GM21786 (cell line): ENCODE measurements around the gene ADAM19.
A peak's percentile ranks its signal among the peaks of the same experiment; 100 is the strongest.

Experiments
- ATAC-seq: cut with Tn5 transposase; IDR thresholded peaks from one replicate; pipeline ENCODE4 v1.9.1; 2021; ENCODE audit not compliant: unreplicated experiment

ADAM19 gene

DNA sequence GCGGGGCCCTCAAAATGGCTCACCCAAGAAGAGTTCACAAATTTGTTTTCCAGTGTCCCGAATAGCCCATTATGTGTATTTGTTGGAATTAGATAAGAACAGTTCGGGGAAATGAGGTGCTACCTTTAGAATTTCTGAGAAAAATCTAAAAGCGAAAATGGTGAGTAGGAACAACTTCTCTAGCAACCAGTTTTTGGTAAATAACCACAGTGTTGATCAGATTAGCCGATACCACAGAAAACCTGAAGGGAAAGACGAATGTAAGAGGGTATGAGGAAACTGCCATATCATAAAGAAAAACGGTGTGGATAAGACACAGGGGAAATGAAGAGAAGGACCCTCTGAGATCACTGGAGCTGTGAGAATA lies 31.0 kb downstream of the ADAM19 start:
- no peak for ATAC-seq

DNA sequence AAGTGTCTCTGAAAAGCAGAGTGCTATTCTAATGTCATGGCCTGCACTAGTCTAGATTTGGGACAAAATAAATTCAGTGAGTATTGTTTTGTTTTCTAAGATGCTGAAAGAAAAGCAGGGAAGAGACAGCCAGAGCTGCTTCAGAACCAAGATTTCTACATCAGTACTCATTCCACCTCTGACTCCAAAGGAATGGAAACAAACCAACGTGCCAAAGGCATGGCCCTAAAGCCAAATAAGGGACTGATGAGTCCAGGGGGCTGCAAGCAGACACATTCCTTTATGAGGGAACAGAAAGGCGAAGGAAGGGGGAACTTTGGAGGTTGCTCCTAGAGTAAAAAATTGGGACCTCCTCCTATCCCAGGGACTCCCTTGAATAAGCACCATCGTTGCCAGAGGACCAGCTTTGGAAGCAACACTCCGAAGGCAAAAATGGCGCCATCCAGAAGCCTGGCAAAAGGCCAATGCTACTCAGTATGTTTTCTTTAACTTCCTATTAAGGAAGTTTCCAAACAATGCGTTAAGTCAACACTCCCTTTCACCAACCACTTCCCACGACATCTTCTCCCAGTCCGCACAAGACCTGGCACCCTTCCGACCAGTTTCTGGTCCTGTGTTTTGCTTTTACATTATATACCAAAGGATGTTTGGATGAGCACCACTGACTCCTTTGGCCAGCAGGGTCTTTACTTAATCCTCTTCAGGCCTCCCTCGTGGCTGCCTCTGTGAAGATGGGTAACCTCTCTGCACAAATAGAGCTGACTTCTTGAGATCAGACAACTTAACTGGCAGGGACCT lies 31.6 kb downstream of the ADAM19 start:
- no peak for ATAC-seq

DNA sequence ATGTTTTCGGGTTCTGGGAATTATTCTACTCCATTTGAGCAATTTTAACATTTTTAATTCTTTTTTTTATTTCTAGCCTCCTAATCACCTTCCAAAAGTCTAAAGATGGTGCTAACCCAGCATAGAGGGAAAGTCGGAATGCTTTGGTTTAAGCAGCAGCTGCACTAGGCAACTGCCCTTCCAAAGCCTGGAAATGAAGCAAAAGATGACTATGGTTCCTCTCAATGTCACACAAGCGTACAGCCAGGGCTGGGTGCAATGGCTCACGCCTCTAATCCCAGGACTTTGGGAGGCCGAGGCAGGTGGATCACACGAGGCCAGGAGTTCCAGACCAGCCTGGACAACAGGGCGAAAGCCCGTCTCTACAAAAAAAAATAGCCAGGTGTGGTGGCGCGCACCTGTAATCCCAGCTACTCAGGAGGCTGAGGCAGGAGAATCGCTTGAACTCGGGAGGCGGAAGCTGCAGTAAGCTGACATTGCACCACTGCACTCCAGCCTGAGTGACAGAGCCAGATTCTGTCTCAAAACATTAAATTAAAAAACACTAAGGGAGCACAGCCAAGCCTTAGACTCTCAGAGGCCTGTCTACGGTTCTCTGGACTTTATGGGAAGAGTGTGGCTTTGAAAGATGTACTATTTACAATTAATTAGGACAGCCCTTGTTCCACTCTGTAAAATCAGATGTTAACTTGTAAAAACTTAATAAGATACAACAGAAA lies 33.1 kb downstream of the ADAM19 start:
- no peak for ATAC-seq

DNA sequence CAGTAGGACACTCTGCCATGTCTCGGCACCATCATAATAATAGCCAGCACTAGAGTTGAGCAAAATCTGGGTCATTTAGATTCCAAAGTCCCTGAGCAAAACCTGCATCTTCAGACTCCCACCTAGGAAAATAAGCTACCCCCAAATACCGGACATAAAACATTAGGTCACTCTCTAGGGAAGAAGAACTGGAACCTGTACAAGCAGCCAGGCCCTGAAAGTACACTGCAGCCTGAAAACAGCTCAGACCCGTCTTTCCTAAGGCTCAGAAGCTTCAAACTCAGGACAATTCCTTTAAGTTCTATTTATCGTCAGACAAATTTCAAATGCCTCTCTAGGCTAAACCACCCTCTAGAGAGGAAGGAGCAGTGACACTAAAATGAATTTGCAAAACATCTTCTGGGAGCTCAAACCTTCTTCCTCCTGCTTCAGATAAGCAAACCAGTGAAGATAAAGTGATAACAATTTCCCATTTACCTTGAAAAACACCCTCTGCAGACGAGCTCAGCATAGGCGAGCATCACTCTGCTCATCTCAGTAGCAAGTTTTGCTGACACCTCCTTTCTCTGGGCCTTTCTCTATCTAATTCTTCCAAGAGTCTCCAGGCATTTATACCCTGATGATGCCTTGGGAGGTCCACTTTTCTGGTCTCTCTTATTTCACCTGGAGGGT lies 34.0 kb downstream of the ADAM19 start:
- peak; percentile 4 for ATAC-seq

DNA sequence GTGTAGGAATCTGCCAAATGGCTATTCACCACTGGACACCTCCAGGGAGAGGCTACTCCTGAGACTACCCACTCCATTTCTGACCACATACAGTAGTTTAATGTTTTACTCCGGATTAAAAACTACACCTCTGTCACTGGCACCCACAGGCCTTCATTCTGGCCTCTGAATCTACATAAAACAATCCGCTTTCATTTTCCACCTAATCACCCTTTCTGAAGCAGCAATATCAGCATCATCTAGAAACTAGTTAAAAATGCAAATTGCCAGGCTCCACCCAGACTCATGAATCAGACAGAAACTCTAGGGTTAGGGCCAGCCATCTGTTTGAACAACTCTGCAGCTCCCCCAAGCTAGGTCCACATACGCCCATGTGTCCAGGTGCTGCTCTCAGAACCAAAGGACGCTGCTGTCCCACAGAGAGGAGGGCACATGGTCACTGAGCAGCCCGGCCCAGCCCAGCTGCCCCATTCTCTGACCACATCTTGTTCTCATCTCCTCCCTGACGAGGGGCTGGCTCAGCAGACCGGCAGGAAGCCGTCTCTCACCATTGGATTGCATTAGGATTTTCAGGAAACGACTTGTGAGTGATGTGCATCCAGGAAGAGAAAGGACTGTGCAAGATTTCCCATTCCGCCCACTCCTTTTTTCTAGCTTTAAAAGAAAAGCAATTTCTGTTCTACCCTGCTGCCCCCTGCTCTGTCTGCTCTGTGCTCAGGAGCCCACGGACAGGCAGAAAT lies 34.7 kb downstream of the ADAM19 start:
- peak; percentile 96 for ATAC-seq

DNA sequence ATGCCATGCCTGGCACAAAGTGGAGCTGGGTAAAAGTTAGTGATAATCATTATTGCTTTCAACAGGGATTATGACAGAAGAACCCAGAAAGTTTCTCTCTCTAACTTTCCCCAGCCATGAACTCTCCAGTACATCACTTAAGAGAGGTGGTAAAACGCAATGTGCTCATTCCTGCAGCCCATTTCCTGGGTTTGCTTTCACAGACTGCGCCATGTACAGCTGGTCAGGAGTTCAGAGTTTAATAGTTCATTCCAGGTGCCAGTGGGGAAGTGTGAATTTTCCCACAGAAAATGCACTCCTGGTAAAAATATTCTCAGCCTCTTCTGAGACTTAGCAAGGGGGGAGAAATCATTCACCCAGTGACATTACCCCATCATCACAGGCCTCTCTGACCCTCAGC lies 35.5 kb downstream of the ADAM19 start:
- no peak for ATAC-seq

DNA sequence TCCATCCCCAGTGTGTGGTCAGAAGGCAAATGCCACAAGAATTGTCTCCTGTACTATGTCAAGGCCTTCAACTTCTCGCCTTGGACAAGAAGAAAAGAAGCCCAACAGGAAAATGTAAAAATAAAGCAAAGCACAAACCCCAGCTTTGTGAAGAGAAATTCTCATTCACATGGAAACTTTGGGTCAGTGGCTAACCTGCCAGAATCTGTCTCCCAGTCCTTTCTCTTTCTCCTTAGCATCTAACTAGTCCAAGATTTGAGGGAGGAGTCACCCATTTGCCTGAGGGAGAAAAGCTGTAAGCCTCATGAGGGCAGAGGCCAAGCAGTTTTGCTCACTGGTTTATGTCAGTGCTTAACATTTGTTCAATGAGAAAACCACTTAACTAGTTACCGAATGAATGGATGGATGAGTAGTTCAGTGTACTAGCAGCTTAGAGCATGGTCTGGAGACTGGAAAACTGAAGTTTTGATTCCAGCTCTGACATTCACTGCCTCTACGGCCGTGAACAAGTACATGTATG lies 36.0 kb downstream of the ADAM19 start:
- ATAC-seq, result no peak

DNA sequence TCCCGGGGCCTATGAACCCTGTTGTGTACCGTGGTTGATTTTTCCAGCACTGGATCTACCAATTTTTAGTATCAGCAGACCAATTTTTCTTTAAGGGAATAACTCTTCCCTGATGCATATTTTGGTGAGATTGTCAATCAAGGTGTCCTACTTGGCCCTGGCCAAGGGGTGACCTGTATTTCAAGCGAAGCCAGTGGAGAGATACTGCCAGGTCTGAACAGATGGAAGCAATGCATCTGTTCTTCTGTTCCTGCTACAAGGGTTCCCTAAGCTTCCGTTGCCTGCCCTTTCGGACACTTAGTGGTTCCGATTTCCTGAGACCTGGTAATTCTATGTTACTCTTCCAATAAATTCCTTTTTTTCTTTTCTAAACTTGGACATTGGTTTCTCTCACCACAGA lies 37.3 kb downstream of the ADAM19 start:
- ATAC-seq, result no peak

DNA sequence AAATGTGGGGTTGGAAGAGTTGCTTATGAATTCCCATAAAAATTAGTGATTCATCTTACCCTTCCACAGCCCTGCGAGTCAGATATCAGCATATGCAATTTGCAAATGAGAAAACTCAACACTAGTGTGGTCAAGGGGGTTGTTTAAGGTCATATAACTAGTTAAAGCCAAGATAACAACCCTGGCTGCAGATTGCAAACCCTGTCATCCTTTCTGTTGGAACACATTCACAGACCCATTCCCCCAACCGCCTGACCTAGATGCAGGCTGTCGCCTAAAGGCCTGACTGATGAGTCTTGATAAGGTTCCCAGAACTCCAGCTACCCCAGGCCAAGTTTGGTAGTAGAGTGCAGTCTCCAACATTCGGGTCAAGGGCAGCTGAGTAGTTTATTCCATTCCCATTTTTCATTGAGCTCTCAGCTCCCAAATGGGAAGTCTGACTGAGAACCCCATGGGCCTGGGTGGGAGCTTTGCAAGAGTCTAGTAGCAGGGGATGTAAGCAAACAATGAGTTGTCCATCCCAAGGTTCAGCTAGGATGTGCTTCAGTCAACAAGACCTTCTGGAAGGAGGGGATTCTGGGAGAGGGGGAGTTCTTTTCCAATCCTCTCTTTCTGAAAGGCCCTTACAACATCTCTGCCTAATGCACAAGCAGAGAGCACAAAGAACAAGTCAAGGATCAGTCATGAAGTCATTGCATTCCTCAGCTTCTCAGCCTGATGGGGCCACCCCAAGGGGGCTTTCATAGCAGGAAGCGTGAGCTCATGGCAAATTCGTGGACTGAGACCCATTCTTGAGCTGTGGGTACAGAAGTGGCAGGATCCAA lies 40.3 kb downstream of the ADAM19 start:
- ATAC-seq, result no peak

DNA sequence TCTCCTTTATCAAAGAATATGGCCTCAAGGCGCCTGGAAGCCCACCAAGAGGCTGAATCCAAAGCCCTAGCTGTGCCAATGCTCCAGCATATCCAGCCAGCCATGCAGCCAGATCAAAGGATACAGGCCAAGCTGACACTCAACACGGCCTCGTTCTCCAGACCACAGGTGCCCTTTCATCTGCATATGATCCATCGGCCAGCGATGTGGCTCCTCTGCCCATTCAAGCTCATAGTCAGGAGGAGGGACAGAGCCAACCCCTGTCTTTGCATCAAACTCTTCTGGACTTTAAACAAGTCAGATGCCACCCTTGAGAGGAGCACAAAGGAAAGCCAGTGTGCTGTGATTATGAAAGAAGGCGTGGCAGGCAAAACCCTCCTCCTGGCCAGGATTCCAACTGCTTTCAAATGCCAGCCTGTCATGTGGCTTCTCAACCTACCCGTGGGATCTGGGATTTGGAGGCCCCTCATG lies 42.5 kb downstream of the ADAM19 start:
- ATAC-seq, result no peak

DNA sequence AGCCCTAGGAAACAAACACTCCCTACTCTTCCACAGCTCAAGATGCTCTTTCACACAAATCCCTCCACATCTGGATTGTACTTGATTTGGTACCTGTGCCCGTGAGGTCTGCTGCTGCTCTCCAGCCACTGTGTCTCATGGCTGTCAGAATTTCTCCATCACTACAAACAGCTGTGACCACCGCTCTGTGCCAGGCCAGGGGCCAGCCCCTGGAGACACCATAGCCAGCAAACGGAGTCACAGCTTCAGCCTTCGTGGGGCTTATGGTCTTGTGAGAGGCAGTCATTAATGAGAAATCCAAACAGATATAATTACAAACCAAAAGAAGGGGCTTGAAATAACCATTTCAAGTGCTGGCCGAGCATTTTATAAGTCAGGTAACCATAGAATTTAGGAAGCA lies 43.6 kb downstream of the ADAM19 start:
- no peak for ATAC-seq

DNA sequence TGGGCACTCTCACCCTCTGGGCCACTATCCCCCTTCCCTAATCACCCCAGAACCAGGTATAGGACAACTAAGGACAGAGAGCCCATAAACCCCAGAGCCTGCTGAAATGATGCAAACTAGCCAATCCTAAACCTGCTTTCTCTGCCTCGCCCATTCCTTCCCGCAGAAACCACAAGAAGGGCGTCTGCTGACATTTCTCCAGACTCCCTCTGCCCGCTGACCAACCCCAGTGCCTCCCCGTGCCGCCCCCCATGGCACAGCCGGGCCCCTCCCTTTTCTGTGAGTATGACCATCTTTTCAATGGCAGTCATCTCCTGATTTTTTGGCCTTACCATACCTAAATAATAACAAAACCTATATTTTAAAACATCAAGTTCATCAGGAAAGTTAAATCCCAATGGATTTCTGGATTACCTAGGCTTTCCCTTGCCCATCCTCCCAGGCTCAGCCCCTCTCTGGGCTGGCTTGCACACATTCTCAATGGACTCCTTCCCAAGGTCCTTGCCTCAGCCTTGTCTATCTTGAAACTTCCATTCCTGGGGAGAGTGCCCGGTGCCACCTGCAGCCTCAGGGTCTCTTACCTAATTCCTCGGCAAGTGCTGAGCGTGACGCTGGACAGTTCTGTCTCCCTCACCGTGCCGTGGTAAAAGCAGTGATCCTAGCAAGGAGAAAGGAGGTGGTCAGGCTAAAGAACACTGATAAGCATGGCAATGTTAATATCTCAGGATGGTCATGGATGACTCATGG lies 45.2 kb downstream of the ADAM19 start:
- ATAC-seq, result no peak

DNA sequence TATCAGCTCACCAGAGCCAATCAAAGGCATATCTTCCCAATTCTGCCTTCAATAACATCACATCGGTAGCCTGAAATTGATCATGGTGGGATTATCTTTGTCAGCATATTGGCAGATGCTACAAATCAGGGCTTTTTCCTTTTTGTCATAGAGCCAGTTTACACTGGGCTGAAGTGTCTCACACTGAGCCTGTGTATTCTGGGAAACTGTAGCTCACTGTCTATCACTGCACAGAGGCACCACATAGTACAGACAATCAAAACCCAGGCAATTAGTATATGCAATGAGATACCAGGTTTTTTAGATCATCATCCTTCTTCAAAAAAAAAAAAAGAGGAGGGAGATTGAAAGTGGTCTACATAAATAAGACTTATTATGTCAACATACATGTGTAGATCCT lies 46.6 kb downstream of the ADAM19 start:
- no peak for ATAC-seq

DNA sequence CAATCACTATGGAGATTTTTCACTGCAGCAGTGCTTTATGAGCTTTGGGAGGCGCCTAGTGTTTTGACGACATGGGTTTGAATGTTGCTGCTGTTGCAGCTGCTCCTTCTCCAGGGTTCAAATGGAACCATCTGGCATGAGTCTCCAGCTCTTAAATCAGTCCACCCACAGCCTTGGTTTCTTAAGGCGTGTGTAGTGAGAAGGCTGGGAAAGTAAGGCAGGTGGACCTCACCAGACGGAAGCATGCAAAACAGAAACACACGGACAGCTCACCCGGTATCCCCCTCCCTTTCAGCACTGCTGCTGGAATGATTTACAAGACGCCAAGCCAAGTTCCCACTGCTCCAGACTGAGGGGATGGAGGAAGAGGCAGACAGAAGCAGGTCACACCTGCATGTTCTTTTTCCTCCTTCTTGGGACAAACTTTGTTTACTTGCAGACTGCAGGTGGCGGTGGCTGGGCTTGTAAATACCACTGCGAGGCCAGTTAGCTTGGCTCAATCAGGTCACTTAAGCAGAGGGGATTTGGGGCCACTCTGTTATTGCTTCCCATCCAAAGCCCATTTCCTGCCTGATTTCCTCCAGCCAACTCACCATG lies 47.4 kb downstream of the ADAM19 start:
- ATAC-seq, result no peak

DNA sequence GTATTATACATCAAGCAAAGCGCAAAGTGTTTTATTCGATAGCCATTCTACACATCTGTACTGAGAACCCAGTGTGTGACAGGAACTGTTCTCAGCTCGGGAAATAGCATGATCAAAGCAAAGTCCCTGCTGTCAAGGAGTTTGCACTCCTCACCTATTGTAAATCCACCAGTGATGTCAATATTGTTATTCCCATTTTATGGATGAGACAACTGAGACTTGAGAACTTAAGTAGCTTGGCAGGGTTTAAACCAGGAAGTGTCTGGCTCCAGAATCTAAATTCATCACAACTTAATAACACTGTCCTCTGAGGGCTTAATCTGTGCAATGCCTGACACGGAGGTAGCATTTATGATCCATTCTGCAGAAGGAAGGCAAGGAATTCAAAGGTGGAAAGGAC lies 50.7 kb downstream of the ADAM19 start:
- ATAC-seq, result no peak

DNA sequence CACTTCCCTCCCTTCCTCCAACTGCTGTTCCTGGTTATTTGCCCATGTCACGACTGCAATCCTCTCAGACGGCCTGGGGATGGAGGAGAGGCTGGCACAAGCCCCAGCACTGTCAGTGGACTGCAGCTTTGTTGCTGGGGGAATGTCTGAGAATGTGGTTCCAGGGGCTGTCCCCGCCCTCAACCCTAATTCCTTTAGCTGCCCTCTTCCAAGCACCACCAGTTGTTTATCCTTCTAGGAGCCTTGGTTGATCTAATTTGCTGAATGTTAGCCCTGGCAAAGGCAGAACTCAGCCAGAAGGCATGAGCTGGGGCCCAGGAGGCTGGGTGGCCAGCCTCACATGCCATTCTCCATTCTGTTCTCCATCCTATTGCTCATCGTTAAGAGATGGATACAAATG lies 51.6 kb downstream of the ADAM19 start:
- no peak for ATAC-seq

DNA sequence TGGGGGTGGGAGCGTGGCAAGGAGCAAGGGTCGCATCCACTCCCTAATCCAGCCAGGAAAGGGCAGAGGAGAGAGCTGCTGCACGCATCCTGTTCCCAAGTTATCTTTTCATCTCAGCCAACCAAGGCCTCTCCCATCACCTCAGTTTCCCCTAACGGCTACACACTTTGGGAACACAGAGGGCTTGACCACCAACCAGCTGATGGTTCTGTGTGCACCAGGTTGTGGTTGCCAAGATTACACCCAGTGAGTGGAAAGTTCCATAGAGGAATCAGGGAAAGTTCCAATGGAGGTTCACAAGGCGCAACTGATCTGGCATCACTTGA lies 53.9 kb downstream of the ADAM19 start:
- ATAC-seq, result no peak

DNA sequence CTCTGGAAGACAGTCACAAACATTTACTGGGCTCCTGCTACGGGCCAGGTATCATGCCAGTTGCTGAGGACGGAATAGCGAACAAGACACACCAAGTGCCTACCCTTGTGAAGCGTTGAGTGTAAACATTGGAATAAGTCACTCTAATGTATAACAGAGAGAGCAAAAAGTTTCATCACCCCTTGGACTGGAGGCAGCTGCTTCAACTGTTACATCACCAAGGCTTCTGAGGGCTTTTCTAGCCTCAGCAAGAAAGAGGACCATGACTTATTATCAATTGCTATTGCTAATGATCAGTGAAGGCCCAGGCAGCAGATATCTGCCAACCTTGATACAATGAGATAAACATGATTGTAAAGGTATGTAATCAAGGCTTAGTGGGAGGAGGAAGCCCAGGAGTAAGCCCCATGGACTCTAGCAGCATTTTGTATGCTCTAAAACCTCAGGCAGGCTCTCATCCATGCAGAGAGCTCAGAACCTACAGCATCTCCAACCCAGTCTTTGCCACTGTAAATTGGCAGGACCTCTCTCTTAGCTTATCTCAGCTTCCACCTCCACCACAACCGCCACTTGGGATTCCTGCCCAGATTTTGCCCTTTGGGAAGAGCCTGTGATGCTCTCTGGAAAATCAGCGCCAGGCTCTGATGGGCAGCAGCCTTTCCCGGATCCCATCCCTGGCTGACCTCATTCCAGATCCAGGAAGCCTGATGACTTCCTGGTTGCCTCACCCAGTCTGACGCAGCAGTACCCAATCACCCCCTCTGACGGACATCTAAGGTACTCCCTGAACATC lies 54.5 kb downstream of the ADAM19 start:
- ATAC-seq, result no peak
